K562 (cell line): ENCODE measurements around the gene CELSR1. TPM values are rescaled to one million over a fixed set of nuclear protein-coding genes. Genes with fewer than 3 reads are reported as not detected.

Experiments used
- ATAC-seq: fragments of 200-7000 bp; cut with Tn5 transposase; 3 replicates; pipeline ENCODE4 v1.9.1; 2020; ENCODE audit warnings: moderate library complexity
- BruUV-seq: library from RNA; stranded (reverse); fragments of 400-500 nt; replicated peaks from 2 replicates; lab custom pipeline; 2021; lab: Mats Ljungman, UMichigan
- CTCF ChIA-PET: fragments of 300-600 bp; formaldehyde crosslinking; extraction: SDS; loops from one replicate; lab custom pipeline; 2021; ENCODE audit warnings: low intra/inter-chr PET ratio; lab: Yijun Ruan, JAX
- POLR2A ChIA-PET: fragments of 300-600, 350-650 bp; sonication (Branson Sonifier 250); formaldehyde crosslinking; extraction: SDS; loops from one replicate; lab custom pipeline; 2021; ENCODE audit warnings: antibody characterized with exemption, inconsistent platforms; lab: Yijun Ruan, JAX
- DNase-seq, 4 experiments: peaks; one replicate each; pipeline versions ENCODE4 v3.0.0 to v3.0.0-alpha.2; 2011 to 2018; ENCODE audit warnings: low spot score in 3 of 4, mixed read lengths in 3 of 4; ENCODE audit errors: extremely low read depth in 1 of 4
- FAIRE-seq: peaks from 2 replicates; lab custom pipeline; 2011; peaks lifted over from hg19 to GRCh38; lab: Jason Lieb, UNC
- H2AFZ ChIP-seq: 2 replicates; pipeline ENCODE4 v1.6.0; 2011; ENCODE audit warnings: low read depth, low read length, control low read depth, inconsistent platforms
- H3K27ac ChIP-seq: fragments of 200-600 bp; 3 replicates; pipeline ENCODE4 v1.8.0; 2011; ENCODE audit warnings: low read depth, mild to moderate bottlenecking, control low read depth, inconsistent platforms, low read length, moderate library complexity, mixed read lengths; ENCODE audit errors: extremely low read depth
- H3K27me3 ChIP-seq, 2 experiments: fragments of 300-600 bp in 1 of 2; 2 replicates in 1 of 2; 3 replicates in 1 of 2; pipeline versions ENCODE4 v1.6.0 to v1.8.0; 2011; ENCODE audit warnings: inconsistent platforms in 2 of 2, low read length in 2 of 2, mild to moderate bottlenecking in 1 of 2, mixed read lengths in 1 of 2, moderate library complexity in 1 of 2; ENCODE audit not compliant: control insufficient read depth in 2 of 2, insufficient read depth in 2 of 2
- H3K36me3 ChIP-seq: fragments of 300-600 bp; 3 replicates; pipeline ENCODE4 v1.8.0; 2011; ENCODE audit warnings: mild to moderate bottlenecking, low read length, inconsistent platforms; ENCODE audit not compliant: control insufficient read depth, insufficient read depth
- H3K4me1 ChIP-seq, 2 experiments: fragments of 200-600 bp in 1 of 2; replicated peaks in 1 of 2; 2 replicates in 1 of 2; 3 replicates in 1 of 2; pipeline versions ENCODE4 v1.5.1 to v1.8.0; 2011; ENCODE audit warnings: inconsistent platforms in 2 of 2, low read length in 2 of 2, mild to moderate bottlenecking in 1 of 2, mixed read lengths in 1 of 2, moderate library complexity in 1 of 2; ENCODE audit not compliant: control insufficient read depth in 2 of 2, insufficient read depth in 2 of 2
- H3K4me2 ChIP-seq: 2 replicates; pipeline ENCODE4 v1.6.1; 2011; ENCODE audit warnings: low read length, control low read depth, inconsistent platforms, mixed read lengths; ENCODE audit not compliant: insufficient read depth
- H3K4me3 ChIP-seq: fragments of 200-600 bp; sonication (generic), shearing (Covaris generic); 2 replicates; pipeline ENCODE4 v1.5.1; 2016; ENCODE audit warnings: control low read depth, inconsistent platforms
- H3K79me2 ChIP-seq: fragments of 200-600 bp; 3 replicates; pipeline ENCODE4 v1.8.0; 2011; ENCODE audit warnings: low read length, inconsistent platforms; ENCODE audit not compliant: control insufficient read depth, insufficient read depth
- H3K9ac ChIP-seq, 2 experiments: 2 replicates each; pipeline versions ENCODE4 v1.6.0 to v1.6.1; 2011; ENCODE audit warnings: low read depth in 2 of 2, low read length in 2 of 2, control low read depth in 1 of 2, inconsistent platforms in 1 of 2, mild to moderate bottlenecking in 1 of 2, mixed read lengths in 1 of 2; ENCODE audit not compliant: insufficient read depth in 1 of 2
- H3K9me1 ChIP-seq: one replicate; pipeline ENCODE4 v1.6.0; 2011; ENCODE audit warnings: inconsistent platforms, mild to moderate bottlenecking, low read length, moderate library complexity; ENCODE audit not compliant: control insufficient read depth, insufficient read depth
- H3K9me3 ChIP-seq: replicated peaks from 2 replicates; pipeline ENCODE4 v1.5.1; 2011; ENCODE audit warnings: low read depth, low read length, inconsistent platforms; ENCODE audit not compliant: control insufficient read depth, insufficient read depth
- H4K20me1 ChIP-seq: replicated peaks from 2 replicates; pipeline ENCODE4 v1.6.1; 2011; ENCODE audit warnings: low read length, inconsistent platforms, mixed read lengths; ENCODE audit not compliant: control insufficient read depth, insufficient read depth
- CCAR2 ChIP-seq: fragments of 200-400 bp; formaldehyde crosslinking; IDR thresholded peaks from 2 replicates; pipeline ENCODE4 v1.6.1; 2017; ENCODE audit warnings: mild to moderate bottlenecking, low read depth, low read length
- EHMT2 ChIP-seq: fragments of 450-650 bp; IDR thresholded peaks from 2 replicates; pipeline ENCODE4 v1.6.1; 2018; ENCODE audit warnings: antibody characterized with exemption
- ELF4 ChIP-seq: fragments of 450-650 bp; formaldehyde crosslinking; IDR thresholded peaks from 2 replicates; pipeline ENCODE4 v1.4.0; 2022; ENCODE audit warnings: missing genetic modification characterization
- GTF2F1 ChIP-seq: IDR thresholded peaks from 2 replicates; pipeline ENCODE4 v1.6.1; 2011; ENCODE audit warnings: low read depth, low read length, improper control_type of control experiment
- KDM2B ChIP-seq: fragments of 250-450 bp; sonication (Bioruptor Pico); IDR thresholded peaks from 2 replicates; pipeline ENCODE4 v1.8.0; 2021; ENCODE audit warnings: mild to moderate bottlenecking, moderate library complexity
- NFXL1 ChIP-seq: fragments of 450-650 bp; formaldehyde crosslinking; IDR thresholded peaks from 2 replicates; pipeline ENCODE4 v1.4.0; 2021; ENCODE audit warnings: mild to moderate bottlenecking
- NR2C2 ChIP-seq, 2 experiments: fragments of 200-800 bp in 1 of 2; sonication (Bioruptor generic) in 1 of 2; sonication (generic) in 1 of 2; formaldehyde crosslinking in 1 of 2; IDR thresholded peaks; 2 replicates each; pipeline versions ENCODE4 v1.6.1 to v1.8.0; 2016 to 2022; ENCODE audit warnings: mild to moderate bottlenecking in 1 of 2, missing compliant biosample characterization in 1 of 2, missing genetic modification characterization in 1 of 2, missing genetic modification reagents in 1 of 2
- RBM22 ChIP-seq: fragments of 200-400 bp; formaldehyde crosslinking; IDR thresholded peaks from 2 replicates; pipeline ENCODE4 v1.6.1; 2018; ENCODE audit warnings: low read length, low read depth; ENCODE audit not compliant: poor library complexity, severe bottlenecking
- SOX6 ChIP-seq: fragments of 450-650 bp; IDR thresholded peaks from 2 replicates; pipeline ENCODE4 v1.6.1; 2014; ENCODE audit warnings: mild to moderate bottlenecking
- SRSF9 ChIP-seq: fragments of 200-400 bp; formaldehyde crosslinking; IDR thresholded peaks from 2 replicates; pipeline ENCODE4 v1.6.1; 2017; ENCODE audit warnings: low read depth, low read length, borderline replicate concordance
- ZNF134 ChIP-seq: fragments of 250-450 bp; sonication (Bioruptor Pico); conservative IDR thresholded peaks from 2 replicates; pipeline ENCODE4 v1.4.0; 2020
- ZNF263 ChIP-seq: sonication (generic); formaldehyde crosslinking; IDR thresholded peaks from 2 replicates; pipeline ENCODE4 v1.8.0; 2022; ENCODE audit warnings: mild to moderate bottlenecking, missing genetic modification reagents, borderline replicate concordance
- ZNF589 ChIP-seq: fragments of 200-800 bp; sonication (Bioruptor generic); IDR thresholded peaks from 2 replicates; pipeline ENCODE4 v1.6.1; 2016; ENCODE audit warnings: low read depth, missing genetic modification characterization, missing compliant biosample characterization
- WGBS: fragments of 100-300 bp; shearing (Covaris generic); methylation state at CpG from one replicate; pipeline ENCODE4 v1.1.6; 2016; ENCODE audit warnings: low coverage, mixed read lengths; ENCODE audit not compliant: insufficient coverage; ENCODE audit errors: missing lambda C conversion rate; 5-methylcytosine and 5-hydroxymethylcytosine counted together
- in situ Hi-C: fragments of 300-500 bp; cut with MboI; formaldehyde crosslinking; loops from 4 replicates; pipeline ENCODE4 v1.15.0; 2018; ENCODE audit warnings: inconsistent platforms, mixed read lengths
- intact Hi-C: fragments of 100-400 bp; cut with micrococcal nuclease; formaldehyde crosslinking; loops from 2 replicates; pipeline ENCODE4 v1.14.2; 2022
- polyA plus RNA-seq, 8 experiments: library from polyadenylated mRNA; depleted of rRNA in 4 of 8; stranded (reverse) in 5 of 8; unstranded in 3 of 8; fragments of >200 nt; fragmentation: Nextera tagmentation in 2 of 8; fragmentation: Illumina TruSeq in 1 of 8; extraction: Ambion mirVana in 2 of 8; extraction: Trizol in 1 of 8; gene quantifications; 2 replicates each; pipeline versions ENCODE4 v1.2.1 to v1.2.3, GENCODE V29; 2011 to 2014; ENCODE audit warnings: inconsistent platforms in 1 of 8, missing spikeins in 1 of 8
- total RNA-seq, 7 experiments: library from RNA; depleted of rRNA in 6 of 7; stranded (reverse); fragments of >200 nt in 6 of 7; fragmentation: Illumina TruSeq in 2 of 7; extraction: Trizol in 2 of 7; gene quantifications; 2 replicates each; pipeline versions ENCODE4 v1.2.1 to v1.2.3, GENCODE V29; 2011 to 2021; ENCODE audit warnings: low replicate concordance in 1 of 7
- TF ChIP-seq, protein P1 (sequence below): fragments of 200-600 bp; sonication (generic); IDR thresholded peaks from one replicate; pipeline ENCODE4 v1.6.1; 2012; ENCODE audit warnings: mild to moderate bottlenecking, low read depth, low read length, inconsistent platforms

Gene CELSR1
- total and polyA plus RNA-seq, 9 of the 15 experiments (the other 6 are each of a cell fraction or from before 2014, with no cell fraction given), result under 0.01 to 0.09 TPM; not detected in 7

DNA sequence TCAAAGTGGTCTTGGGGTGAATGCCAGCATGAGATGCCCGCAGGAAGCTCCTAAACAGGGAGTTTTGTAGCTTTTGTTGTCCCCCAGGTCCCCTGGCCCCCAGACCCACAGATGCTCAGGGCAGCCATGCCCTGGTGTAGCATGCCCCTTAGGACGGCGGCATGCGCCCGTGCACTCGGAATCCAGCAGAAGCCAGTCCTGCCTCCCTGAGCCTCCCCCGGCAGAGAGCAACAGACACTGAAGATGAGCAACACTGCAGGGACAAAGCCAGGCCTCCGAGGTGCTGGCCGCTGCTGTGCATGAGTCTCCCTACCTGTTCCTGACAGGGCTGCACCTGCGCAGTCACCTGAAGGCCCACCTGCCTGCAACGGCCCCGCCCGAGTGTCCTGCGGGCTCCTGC, 142.8 kb downstream of the CELSR1 start:
- H3K27ac ChIP-seq, result no peak overlapping the region
- peaks cover 0 to 22% of the 10 kb centered on the region in 2 experiments; a peak in 2 of 5 replicates for H3K4me1 ChIP-seq
- in situ Hi-C loops (no loop called here), intact Hi-C loops (no loop called here)
- FAIRE-seq (no peak), ATAC-seq (no peak), DNase-seq (no peak)
- peaks cover 13 to 80% of the 10 kb centered on the region in 2 experiments; a peak in 4 of 5 replicates for H3K27me3 ChIP-seq
- no peaks in the 10 kb centered on the region for H4K20me1 ChIP-seq
- no TSS peak for BruUV-seq
- no peak overlapping the region for H2AFZ ChIP-seq
- no peaks in the 10 kb centered on the region for H3K9me1 ChIP-seq
- H3K9ac ChIP-seq, result no peak overlapping the region
- H3K9me3 ChIP-seq, result no peaks in the 10 kb centered on the region
- POLR2A ChIA-PET, result no interaction called here
- WGBS, result 0% methylated on average over 4 of the region's 14 CpGs
- CTCF ChIA-PET, result no interaction called here
- no peak overlapping the region for H3K4me3 ChIP-seq
- H3K4me2 ChIP-seq, result no peak overlapping the region
- H3K79me2 ChIP-seq, result no peaks in the 10 kb centered on the region
- H3K36me3 ChIP-seq, result no peaks in the 10 kb centered on the region
- TF ChIP-seq EHMT2 (no peak), SOX6 (no peak), SRSF9 (no peak), ZNF263 (CRISPR knock-in tag) (no peak), KDM2B (CRISPR knock-in tag) (no peak), ELF4 (no peak), RBM22 (no peak), NR2C2 (CRISPR knock-in tag; IDR thresholded peaks at IDR 0.05) (no peak), NR2C2 (tag; IDR thresholded peaks at IDR 0.05) (no peak), NFXL1 (no peak), CCAR2 (no peak), ZNF134 (CRISPR knock-in tag) (no peak), GTF2F1 (no peak), ZNF589 (no peak)
- TF ChIP-seq, protein P1, sequence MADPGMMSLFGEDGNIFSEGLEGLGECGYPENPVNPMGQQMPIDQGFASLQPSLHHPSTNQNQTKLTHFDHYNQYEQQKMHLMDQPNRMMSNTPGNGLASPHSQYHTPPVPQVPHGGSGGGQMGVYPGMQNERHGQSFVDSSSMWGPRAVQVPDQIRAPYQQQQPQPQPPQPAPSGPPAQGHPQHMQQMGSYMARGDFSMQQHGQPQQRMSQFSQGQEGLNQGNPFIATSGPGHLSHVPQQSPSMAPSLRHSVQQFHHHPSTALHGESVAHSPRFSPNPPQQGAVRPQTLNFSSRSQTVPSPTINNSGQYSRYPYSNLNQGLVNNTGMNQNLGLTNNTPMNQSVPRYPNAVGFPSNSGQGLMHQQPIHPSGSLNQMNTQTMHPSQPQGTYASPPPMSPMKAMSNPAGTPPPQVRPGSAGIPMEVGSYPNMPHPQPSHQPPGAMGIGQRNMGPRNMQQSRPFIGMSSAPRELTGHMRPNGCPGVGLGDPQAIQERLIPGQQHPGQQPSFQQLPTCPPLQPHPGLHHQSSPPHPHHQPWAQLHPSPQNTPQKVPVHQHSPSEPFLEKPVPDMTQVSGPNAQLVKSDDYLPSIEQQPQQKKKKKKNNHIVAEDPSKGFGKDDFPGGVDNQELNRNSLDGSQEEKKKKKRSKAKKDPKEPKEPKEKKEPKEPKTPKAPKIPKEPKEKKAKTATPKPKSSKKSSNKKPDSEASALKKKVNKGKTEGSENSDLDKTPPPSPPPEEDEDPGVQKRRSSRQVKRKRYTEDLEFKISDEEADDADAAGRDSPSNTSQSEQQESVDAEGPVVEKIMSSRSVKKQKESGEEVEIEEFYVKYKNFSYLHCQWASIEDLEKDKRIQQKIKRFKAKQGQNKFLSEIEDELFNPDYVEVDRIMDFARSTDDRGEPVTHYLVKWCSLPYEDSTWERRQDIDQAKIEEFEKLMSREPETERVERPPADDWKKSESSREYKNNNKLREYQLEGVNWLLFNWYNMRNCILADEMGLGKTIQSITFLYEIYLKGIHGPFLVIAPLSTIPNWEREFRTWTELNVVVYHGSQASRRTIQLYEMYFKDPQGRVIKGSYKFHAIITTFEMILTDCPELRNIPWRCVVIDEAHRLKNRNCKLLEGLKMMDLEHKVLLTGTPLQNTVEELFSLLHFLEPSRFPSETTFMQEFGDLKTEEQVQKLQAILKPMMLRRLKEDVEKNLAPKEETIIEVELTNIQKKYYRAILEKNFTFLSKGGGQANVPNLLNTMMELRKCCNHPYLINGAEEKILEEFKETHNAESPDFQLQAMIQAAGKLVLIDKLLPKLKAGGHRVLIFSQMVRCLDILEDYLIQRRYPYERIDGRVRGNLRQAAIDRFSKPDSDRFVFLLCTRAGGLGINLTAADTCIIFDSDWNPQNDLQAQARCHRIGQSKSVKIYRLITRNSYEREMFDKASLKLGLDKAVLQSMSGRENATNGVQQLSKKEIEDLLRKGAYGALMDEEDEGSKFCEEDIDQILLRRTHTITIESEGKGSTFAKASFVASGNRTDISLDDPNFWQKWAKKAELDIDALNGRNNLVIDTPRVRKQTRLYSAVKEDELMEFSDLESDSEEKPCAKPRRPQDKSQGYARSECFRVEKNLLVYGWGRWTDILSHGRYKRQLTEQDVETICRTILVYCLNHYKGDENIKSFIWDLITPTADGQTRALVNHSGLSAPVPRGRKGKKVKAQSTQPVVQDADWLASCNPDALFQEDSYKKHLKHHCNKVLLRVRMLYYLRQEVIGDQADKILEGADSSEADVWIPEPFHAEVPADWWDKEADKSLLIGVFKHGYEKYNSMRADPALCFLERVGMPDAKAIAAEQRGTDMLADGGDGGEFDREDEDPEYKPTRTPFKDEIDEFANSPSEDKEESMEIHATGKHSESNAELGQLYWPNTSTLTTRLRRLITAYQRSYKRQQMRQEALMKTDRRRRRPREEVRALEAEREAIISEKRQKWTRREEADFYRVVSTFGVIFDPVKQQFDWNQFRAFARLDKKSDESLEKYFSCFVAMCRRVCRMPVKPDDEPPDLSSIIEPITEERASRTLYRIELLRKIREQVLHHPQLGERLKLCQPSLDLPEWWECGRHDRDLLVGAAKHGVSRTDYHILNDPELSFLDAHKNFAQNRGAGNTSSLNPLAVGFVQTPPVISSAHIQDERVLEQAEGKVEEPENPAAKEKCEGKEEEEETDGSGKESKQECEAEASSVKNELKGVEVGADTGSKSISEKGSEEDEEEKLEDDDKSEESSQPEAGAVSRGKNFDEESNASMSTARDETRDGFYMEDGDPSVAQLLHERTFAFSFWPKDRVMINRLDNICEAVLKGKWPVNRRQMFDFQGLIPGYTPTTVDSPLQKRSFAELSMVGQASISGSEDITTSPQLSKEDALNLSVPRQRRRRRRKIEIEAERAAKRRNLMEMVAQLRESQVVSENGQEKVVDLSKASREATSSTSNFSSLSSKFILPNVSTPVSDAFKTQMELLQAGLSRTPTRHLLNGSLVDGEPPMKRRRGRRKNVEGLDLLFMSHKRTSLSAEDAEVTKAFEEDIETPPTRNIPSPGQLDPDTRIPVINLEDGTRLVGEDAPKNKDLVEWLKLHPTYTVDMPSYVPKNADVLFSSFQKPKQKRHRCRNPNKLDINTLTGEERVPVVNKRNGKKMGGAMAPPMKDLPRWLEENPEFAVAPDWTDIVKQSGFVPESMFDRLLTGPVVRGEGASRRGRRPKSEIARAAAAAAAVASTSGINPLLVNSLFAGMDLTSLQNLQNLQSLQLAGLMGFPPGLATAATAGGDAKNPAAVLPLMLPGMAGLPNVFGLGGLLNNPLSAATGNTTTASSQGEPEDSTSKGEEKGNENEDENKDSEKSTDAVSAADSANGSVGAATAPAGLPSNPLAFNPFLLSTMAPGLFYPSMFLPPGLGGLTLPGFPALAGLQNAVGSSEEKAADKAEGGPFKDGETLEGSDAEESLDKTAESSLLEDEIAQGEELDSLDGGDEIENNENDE, result no peak
